MCF 10A (cell line): Measurements from ENCODE around the gene PLEKHA5. TPM values are rescaled to one million over a fixed set of nuclear protein-coding genes. Genes with fewer than 3 reads are reported as not detected.

Source experiments
- BruUV-seq: library from RNA; stranded (reverse); fragments of 400-500 nt; replicated peaks from 2 replicates; lab custom pipeline; 2021; lab: Mats Ljungman, UMichigan
- CTCF ChIA-PET: fragments of 300-600 bp; sonication (Branson Sonifier 250); formaldehyde crosslinking; extraction: SDS; loops from one replicate; lab custom pipeline; 2021; ENCODE audit warnings: antibody characterized with exemption, inconsistent platforms; lab: Yijun Ruan, JAX
- POLR2A ChIA-PET: fragments of 300-600, 350-650 bp; sonication (Branson Sonifier 250); formaldehyde crosslinking; extraction: SDS; loops from one replicate; lab custom pipeline; 2020; ENCODE audit warnings: antibody characterized with exemption, inconsistent platforms; lab: Yijun Ruan, JAX
- DNase-seq: peaks from one replicate; pipeline ENCODE4 v3.0.0-alpha.2; 2018; ENCODE audit not compliant: unreplicated experiment
- H3K27ac Mint-ChIP-seq: one replicate; pipeline ENCODE4 v1.8.0; 2022; ENCODE audit warnings: mild to moderate bottlenecking, low read depth, mixed read lengths; ENCODE audit not compliant: unreplicated experiment
- H3K27me3 Mint-ChIP-seq: one replicate; pipeline ENCODE4 v1.8.0; 2022; ENCODE audit warnings: mixed read lengths; ENCODE audit not compliant: insufficient read depth, unreplicated experiment
- H3K36me3 Mint-ChIP-seq: one replicate; pipeline ENCODE4 v1.8.0; 2022; ENCODE audit warnings: mild to moderate bottlenecking, moderate library complexity, mixed read lengths; ENCODE audit not compliant: insufficient read depth, unreplicated experiment
- H3K4me1 Mint-ChIP-seq: one replicate; pipeline ENCODE4 v1.8.0; 2022; ENCODE audit warnings: mixed read lengths; ENCODE audit not compliant: insufficient read depth, unreplicated experiment
- H3K4me3 Mint-ChIP-seq: one replicate; pipeline ENCODE4 v1.8.0; 2022; ENCODE audit warnings: mild to moderate bottlenecking, moderate library complexity, mixed read lengths; ENCODE audit not compliant: unreplicated experiment
- H3K9me3 Mint-ChIP-seq: one replicate; pipeline ENCODE4 v1.8.0; 2022; ENCODE audit warnings: mixed read lengths; ENCODE audit not compliant: unreplicated experiment
- intact Hi-C: fragments of 100-400 bp; cut with micrococcal nuclease; formaldehyde crosslinking; loops from 2 replicates; pipeline ENCODE4 v1.14.1; 2022
- total RNA-seq: library from RNA; stranded (reverse); gene quantifications from 2 replicates; pipeline ENCODE4 v1.2.3, GENCODE V29; 2022
- TF ChIP-seq, protein P1 (sequence below): fragments of 200-600 bp; IDR thresholded peaks from one replicate; pipeline ENCODE4 v1.8.0; 2022; ENCODE audit warnings: antibody characterized with exemption, mild to moderate bottlenecking; ENCODE audit not compliant: unreplicated experiment

PLEKHA5 gene
- total RNA-seq, 1 experiment from 2014 or later: 25.2 TPM

DNA sequence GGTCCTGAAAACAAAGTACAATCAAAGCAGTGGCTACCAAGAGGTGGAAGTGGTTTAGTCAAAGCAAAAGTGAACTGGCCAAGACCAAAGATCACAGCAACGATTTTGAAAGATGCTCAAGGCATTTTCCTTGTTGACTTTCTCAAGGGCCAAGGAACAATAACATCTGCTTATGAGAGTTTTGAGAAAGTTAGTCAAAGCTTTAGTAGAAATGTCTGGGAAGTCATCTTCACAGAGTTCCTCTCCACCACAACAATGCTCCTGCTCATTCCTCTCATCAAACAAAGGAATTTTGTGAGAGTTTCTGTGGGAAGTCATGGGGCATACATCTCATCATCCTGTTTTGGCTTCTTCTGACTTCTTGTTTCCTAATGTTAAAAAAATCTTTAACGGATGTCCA is 80.1 kb downstream of the PLEKHA5 start:
- POLR2A ChIA-PET: interaction anchor here (0.6 to 2.1 kb wide), 3 partner anchors 10 to 186 kb away, joined by 3 to 5 read pairs (median 3); no protein-coding TSS in a partner anchor
- no TSS peak for BruUV-seq
- no peaks in the 10 kb centered on the region for H3K27me3 Mint-ChIP-seq
- no peaks in the 10 kb centered on the region for H3K36me3 Mint-ChIP-seq
- H3K4me3 Mint-ChIP-seq: no peak overlapping the region
- intact Hi-C loops: no loop called here
- CTCF ChIA-PET: no interaction called here
- DNase-seq: no peak
- TF ChIP-seq, protein P1, sequence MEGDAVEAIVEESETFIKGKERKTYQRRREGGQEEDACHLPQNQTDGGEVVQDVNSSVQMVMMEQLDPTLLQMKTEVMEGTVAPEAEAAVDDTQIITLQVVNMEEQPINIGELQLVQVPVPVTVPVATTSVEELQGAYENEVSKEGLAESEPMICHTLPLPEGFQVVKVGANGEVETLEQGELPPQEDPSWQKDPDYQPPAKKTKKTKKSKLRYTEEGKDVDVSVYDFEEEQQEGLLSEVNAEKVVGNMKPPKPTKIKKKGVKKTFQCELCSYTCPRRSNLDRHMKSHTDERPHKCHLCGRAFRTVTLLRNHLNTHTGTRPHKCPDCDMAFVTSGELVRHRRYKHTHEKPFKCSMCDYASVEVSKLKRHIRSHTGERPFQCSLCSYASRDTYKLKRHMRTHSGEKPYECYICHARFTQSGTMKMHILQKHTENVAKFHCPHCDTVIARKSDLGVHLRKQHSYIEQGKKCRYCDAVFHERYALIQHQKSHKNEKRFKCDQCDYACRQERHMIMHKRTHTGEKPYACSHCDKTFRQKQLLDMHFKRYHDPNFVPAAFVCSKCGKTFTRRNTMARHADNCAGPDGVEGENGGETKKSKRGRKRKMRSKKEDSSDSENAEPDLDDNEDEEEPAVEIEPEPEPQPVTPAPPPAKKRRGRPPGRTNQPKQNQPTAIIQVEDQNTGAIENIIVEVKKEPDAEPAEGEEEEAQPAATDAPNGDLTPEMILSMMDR: no peak
- peaks cover 10% of the 10 kb centered on the region for H3K4me1 Mint-ChIP-seq
- no peaks in the 10 kb centered on the region for H3K9me3 Mint-ChIP-seq
- H3K27ac Mint-ChIP-seq: no peak overlapping the region

DNA sequence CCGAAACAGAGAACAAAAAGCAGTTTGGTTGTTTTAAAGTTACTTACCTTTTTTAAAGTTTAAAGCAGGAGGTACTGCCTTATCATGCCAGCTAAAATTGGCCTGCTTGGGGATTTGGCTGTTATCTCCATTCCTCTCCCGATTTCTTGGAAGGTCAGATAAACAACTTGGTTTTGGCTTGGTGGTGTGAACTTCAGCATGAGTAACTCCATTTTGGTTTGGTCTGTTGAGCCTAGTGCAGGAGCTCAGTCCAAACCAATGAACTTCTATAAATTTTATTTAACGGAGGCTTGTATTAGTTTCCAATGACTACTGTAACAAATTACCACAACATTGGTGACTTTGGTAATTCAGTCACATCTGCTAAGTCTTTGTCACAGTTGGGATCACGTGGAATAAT is 82.3 kb downstream of the PLEKHA5 start:
- Mint-ChIP-seq H3K9me3 (no peaks in the 10 kb centered on the region), H3K4me1 (peaks cover 10% of the 10 kb centered on the region), H3K4me3 (no peak overlapping the region), H3K27me3 (no peaks in the 10 kb centered on the region), H3K36me3 (no peaks in the 10 kb centered on the region), H3K27ac (no peak overlapping the region)
- no TSS peak for BruUV-seq
- ChIA-PET CTCF (interaction anchor here (0.7 to 0.9 kb wide), 2 partner anchors 22 to 88 kb away, joined by 5 to 6 read pairs; no protein-coding TSS in a partner anchor), POLR2A (interaction anchor here (0.6 kb wide), 1 partner anchor 345 kb away, joined by 3 read pairs; no protein-coding TSS in a partner anchor)
- no peak for DNase-seq
- TF ChIP-seq, protein P1: no peak
- intact Hi-C loops: no loop called here

DNA sequence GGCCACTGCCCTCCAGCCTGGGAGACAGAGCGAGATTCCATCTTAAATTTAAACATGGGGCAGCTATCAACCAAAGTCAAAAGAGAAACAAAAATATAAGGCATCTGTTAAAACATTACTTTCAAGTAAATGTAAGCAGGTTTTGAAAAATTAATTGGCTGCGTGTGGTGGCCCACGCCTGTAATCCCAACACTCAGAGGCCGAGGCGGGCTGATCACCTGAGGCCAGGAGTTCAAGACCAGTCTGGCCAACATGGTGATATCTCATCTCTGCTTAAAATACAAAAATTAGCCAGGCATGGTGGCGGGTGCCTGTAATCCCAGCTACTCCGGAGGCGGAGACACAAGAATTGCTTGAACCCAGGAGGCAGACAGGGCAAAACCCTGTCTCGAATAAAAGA is 82.7 kb downstream of the PLEKHA5 start:
- BruUV-seq: no TSS peak
- DNase-seq: no peak
- Mint-ChIP-seq H3K4me1 (peaks cover 10% of the 10 kb centered on the region), H3K9me3 (no peaks in the 10 kb centered on the region), H3K27me3 (no peaks in the 10 kb centered on the region), H3K27ac (no peak overlapping the region), H3K36me3 (no peaks in the 10 kb centered on the region), H3K4me3 (no peak overlapping the region)
- TF ChIP-seq, protein P1: no peak
- ChIA-PET CTCF (interaction anchor here (0.7 to 0.9 kb wide), 3 partner anchors 22 to 964 kb away, joined by 3 to 6 read pairs (median 5); no protein-coding TSS in a partner anchor), POLR2A (no interaction called here)
- intact Hi-C loops: no loop called here

GRCh38 chr12:19214020-19214419 is 84.5 kb downstream of the PLEKHA5 start:
- peaks cover 3% of the 10 kb centered on the region for H3K4me1 Mint-ChIP-seq
- intact Hi-C loops: no loop called here
- ChIA-PET CTCF (no interaction called here), POLR2A (no interaction called here)
- no peak for DNase-seq
- H3K27me3 Mint-ChIP-seq: no peaks in the 10 kb centered on the region
- H3K4me3 Mint-ChIP-seq: no peak overlapping the region
- H3K36me3 Mint-ChIP-seq: no peaks in the 10 kb centered on the region
- BruUV-seq: no TSS peak
- no peak overlapping the region for H3K27ac Mint-ChIP-seq
- H3K9me3 Mint-ChIP-seq: no peaks in the 10 kb centered on the region
- TF ChIP-seq, protein P1: no peak
